ENCODE results near the gene TTLL6. TPM values are rescaled to one million over a fixed set of nuclear protein-coding genes. Genes with fewer than 3 reads are reported as not detected.

The TTLL6 gene
- total and polyA plus RNA-seq, 2 donors (not counting 3 experiments of a cell fraction or from before 2014, with no cell fraction given) = not detected

DNA sequence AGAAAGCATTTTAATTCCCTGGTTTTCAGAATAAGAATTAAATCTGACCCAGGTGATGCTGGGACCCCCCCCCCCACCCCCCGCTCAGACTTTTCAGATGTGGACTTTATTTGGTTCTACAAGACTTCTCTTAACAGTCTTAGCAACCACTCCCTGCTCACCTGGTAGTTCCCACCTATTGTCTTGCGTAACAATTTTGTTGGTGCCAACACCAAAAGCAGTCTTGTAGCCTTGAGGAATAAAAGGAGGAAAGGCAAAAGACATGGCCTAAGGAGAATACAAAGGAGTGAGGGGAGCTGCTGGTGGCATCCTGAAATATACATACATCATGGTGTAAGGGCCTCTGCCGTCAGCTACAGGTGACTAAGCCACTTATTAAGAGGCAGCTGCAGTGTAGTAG is 5.0 kb downstream of the TTLL6 start:
- intact Hi-C loops (cut with micrococcal nuclease) = no loop called here

More for the DNA sequence above, 5.0 kb downstream of the TTLL6 start:
- H3K79me2 ChIP-seq (ENCODE audit: control insufficient read depth, insufficient read depth, low read length) = no peaks in the 10 kb centered on the region
- ChIA-PET CTCF (interaction anchor here (1.0 to 25.1 kb wide), 10 partner anchors 8 to 220 kb away, joined by 3 to 1186 read pairs (median 16); no protein-coding TSS in a partner anchor), POLR2A (interaction anchor here (1.0 kb wide), 1 partner anchor 67 kb away, joined by 3 read pairs; no protein-coding TSS in a partner anchor)
- H3K4me1 ChIP-seq (ENCODE audit: control insufficient read depth, extremely low read depth, insufficient read depth, low read length) = peaks cover 2% of the 10 kb centered on the region
- no peaks in the 10 kb centered on the region for H4K20me1 ChIP-seq (replicated peaks; ENCODE audit: control insufficient read depth, extremely low read depth, insufficient read depth, low read length)
- dilution Hi-C loops (cut with MboI; ENCODE audit: extremely low pct_ligation_motif_present, low sequenced_read_pairs) = no loop called here
- H3K4me2 ChIP-seq (ENCODE audit: insufficient read depth, low read length) = no peak overlapping the region
- peaks cover 9 to 21% of the 10 kb centered on the region in 2 experiments for H3K27me3 ChIP-seq (ENCODE audit: control insufficient read depth in 2 of 2, insufficient read depth in 2 of 2, low read length in 2 of 2)
- TF ChIP-seq POLR2A (IDR thresholded peaks at IDR 0.05; ENCODE audit: low read depth, low read length) = no peak
- TF ChIP-seq POLR2AphosphoS5 (IDR thresholded peaks at IDR 0.05; ENCODE audit: insufficient read depth, low read depth, low read length) = no peak
- no peak for TF ChIP-seq EZH2 (IDR thresholded peaks at IDR 0.05; ENCODE audit: borderline replicate concordance, low read depth, low read length, severe bottlenecking)
- TF ChIP-seq GATA2 (IDR thresholded peaks at IDR 0.05; ENCODE audit: insufficient read depth, insufficient read length, low read depth, low read length) = no peak
- TF ChIP-seq, protein P1, sequence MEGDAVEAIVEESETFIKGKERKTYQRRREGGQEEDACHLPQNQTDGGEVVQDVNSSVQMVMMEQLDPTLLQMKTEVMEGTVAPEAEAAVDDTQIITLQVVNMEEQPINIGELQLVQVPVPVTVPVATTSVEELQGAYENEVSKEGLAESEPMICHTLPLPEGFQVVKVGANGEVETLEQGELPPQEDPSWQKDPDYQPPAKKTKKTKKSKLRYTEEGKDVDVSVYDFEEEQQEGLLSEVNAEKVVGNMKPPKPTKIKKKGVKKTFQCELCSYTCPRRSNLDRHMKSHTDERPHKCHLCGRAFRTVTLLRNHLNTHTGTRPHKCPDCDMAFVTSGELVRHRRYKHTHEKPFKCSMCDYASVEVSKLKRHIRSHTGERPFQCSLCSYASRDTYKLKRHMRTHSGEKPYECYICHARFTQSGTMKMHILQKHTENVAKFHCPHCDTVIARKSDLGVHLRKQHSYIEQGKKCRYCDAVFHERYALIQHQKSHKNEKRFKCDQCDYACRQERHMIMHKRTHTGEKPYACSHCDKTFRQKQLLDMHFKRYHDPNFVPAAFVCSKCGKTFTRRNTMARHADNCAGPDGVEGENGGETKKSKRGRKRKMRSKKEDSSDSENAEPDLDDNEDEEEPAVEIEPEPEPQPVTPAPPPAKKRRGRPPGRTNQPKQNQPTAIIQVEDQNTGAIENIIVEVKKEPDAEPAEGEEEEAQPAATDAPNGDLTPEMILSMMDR (IDR thresholded peaks at IDR 0.05; ENCODE audit: extremely low read depth in 1 of 2, insufficient read depth in 1 of 2, low read depth in 1 of 2, low read length in 2 of 2) = no peak
- no peak for TF ChIP-seq JUN (IDR thresholded peaks at IDR 0.05; ENCODE audit: borderline replicate concordance, insufficient read depth, insufficient read length, low read depth)
- no peak for TF ChIP-seq FOS (IDR thresholded peaks at IDR 0.05; ENCODE audit: borderline replicate concordance, insufficient read depth, low read length)
- H3K4me3 ChIP-seq (replicated peaks in 1 of 3; ENCODE audit: insufficient read depth in 1 of 3, low read depth in 1 of 3, low read length in 3 of 3) = no peak overlapping the region
- H3K36me3 ChIP-seq (ENCODE audit: control insufficient read depth in 2 of 2, extremely low read depth in 1 of 2, insufficient read depth in 2 of 2, low read length in 2 of 2) = no peaks in the 10 kb centered on the region
- no TSS peak for BruUV-seq (replicated peaks)
- DNase-seq (ENCODE audit: low read depth, low spot score) (no peak), FAIRE-seq (no peak)
- no peak overlapping the region for H3K27ac ChIP-seq (ENCODE audit: insufficient read depth, low read depth, low read length)
- H2AFZ ChIP-seq (ENCODE audit: low read depth, low read length) = no peak overlapping the region
- no peaks in the 10 kb centered on the region for H3K9me3 ChIP-seq (replicated peaks; ENCODE audit: control insufficient read depth, insufficient read depth, low read length)
- no peaks in the 10 kb centered on the region for H3K9me1 ChIP-seq (replicated peaks; ENCODE audit: control insufficient read depth, extremely low read depth, insufficient read depth, low read length)
- no peak overlapping the region for H3K9ac ChIP-seq (replicated peaks; ENCODE audit: extremely low read depth, insufficient read depth, low read length)
